GM12872 (cell line): Measurements from ENCODE around the gene PRKCA.

Source experiments
- TF ChIP-seq, protein P1 (sequence below): IDR thresholded peaks from 3 replicates; pipeline ENCODE4 v1.5.1; 2011; ENCODE audit warnings: low read depth, mild to moderate bottlenecking, low read length, moderate library complexity; ENCODE audit not compliant: insufficient read depth

PRKCA gene

DNA sequence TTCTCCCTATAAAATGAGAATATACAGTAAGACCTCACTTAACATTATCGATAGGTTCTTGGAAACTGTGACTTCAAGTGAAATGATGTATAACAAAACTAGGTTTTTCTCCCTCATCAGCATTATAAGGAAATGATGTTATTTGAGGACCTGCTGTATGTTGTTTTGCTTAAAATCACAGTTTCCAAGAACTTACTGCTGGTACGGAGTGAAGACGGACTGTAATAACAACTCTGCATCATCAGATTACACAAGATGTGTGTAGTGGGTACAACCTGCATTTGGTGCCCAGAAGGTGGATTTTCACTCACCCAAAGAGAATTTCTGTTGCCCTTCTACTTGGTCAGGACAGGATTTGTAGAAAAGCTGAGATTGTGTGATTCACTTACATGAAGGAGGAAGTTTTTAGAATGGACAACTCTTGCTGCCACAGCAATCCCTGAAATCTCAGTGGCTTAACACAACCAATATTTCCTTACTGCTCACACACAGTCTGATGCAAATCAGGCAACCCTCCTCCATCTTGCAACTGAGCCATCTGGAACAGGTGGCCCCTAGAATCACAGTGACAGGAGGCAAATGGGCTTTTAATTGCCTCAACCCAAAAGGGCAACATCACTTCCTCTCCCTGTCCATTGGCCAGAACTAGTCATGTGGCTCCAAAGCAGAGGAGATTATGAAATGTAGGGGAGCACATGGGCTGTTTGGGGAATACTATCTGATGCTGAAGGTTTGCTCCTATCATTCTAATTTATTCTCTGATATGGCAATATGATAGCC lies 464.9 kb downstream of the PRKCA start:
- TF ChIP-seq, protein P1, sequence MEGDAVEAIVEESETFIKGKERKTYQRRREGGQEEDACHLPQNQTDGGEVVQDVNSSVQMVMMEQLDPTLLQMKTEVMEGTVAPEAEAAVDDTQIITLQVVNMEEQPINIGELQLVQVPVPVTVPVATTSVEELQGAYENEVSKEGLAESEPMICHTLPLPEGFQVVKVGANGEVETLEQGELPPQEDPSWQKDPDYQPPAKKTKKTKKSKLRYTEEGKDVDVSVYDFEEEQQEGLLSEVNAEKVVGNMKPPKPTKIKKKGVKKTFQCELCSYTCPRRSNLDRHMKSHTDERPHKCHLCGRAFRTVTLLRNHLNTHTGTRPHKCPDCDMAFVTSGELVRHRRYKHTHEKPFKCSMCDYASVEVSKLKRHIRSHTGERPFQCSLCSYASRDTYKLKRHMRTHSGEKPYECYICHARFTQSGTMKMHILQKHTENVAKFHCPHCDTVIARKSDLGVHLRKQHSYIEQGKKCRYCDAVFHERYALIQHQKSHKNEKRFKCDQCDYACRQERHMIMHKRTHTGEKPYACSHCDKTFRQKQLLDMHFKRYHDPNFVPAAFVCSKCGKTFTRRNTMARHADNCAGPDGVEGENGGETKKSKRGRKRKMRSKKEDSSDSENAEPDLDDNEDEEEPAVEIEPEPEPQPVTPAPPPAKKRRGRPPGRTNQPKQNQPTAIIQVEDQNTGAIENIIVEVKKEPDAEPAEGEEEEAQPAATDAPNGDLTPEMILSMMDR, result no peak

- TF ChIP-seq, protein P1, result no peak
Observed at GRCh38 chr17:66769911-66770310, 467.5 kb downstream of the PRKCA start.

DNA sequence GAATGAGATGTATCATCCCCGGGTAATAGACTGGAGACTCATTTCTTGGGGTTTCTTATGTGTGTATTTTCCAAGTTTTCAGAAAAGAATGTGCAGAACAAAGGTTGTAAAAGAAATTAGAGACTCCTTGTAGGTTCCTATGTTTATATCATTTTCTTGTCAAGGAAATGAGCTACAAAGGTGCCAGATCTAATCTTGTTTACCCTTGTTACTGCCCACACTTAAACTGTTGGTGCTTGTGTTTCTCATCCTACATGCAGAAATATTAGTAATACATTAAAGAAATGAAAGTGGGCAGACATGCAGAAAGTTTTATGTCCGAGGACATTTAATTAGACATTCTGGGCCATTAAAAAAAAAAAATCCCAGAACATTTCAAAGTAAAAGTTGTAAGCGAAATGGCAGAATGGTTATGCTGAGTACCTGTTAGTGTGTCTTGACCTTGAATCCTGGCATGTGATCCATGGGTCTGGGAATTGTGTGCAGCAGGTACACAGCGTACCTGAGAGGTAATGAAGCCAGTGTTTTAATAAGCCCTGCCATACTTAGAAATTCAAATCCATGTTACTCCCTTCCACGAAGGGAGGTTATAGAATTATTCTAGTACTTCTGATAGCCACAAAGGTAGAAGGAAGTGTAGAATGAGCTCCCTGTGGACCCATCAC lies 469.9 kb downstream of the PRKCA start:
- TF ChIP-seq, protein P1, result no peak

DNA sequence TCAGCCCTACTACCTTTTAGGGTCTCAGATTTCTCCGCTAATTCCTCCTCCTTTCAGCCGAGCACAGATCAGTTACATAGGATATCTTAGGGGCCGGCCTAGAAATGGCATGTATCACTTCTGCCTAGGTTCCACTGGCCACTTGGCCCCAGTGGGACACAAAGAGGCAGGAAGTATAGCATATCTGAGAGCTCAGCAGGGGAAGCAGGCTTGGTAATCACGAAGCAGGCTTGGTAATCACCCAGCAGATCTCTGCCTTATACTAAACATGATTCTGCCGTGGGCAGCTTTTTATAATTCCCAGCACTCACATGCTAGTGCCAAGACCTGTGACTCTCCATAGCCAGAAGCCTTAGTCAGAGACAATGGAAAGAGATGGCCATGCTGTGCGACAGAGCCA lies 472.9 kb downstream of the PRKCA start:
- TF ChIP-seq, protein P1, result no peak

GRCh38 chr17:66775881-66776400 lies 473.5 kb downstream of the PRKCA start:
- TF ChIP-seq, protein P1, result no peak

DNA sequence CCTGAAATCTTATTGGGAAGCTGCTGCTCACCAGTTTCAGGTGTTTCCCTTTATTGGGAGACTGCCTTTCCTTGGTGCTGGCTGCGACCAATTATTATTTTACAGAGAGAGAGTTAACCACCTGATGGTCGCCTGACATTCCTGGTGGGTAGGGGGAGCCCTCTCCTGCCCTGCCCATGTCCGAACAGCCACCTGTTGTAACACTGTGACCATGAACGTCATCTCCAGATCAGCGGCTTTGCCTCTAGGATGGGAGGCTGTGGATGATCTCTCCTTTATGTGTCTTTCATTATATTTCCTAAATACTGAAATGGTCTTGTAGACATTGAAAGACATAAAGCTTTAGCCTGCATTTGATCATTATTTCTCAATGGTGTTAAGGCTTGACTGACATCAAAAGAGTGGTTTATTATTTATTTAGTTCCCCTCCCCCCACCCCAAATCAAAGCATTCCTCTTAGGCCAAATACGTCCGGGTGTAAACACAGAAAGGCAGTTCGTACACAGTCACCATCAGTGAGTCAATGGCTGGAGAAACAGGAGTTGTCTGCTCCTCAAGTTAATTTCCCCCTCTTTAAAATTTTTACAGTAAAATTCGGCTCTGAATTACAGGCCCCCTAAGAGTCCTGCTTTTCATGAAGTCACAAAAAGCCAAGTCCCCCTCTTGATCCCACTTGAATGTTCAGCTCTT lies 474.7 kb downstream of the PRKCA start:
- TF ChIP-seq, protein P1, result no peak

GRCh38 chr17:66777689-66778225 lies 475.3 kb downstream of the PRKCA start:
- TF ChIP-seq, protein P1, result no peak
